ENCODE results near the gene IGLON5.

The IGLON5 gene

DNA sequence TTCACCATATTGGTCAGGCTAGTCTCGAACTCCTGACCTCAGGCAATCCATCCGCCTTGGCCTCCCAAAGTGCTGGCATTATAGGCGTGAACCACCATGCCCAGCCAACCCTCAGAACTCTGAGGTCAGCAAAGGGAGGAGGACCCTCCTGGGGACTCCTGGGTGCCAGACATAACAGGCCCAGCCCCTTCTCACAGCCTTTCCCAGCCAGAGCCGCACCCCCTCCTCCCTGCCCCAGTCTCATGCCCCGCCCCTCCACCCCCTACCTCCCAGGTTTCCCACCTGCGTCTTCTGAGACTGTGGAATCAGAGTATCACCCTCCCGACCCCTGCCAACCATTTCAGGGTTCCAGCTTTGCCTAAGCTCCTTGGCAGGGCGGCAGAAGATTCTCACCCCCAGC is 5.2 kb downstream of the IGLON5 start:
- Histone ChIP-seq H3K9me2 (replicated peaks; ENCODE audit: insufficient read depth, low read length) (no peaks in the 10 kb centered on the region), H3K9ac (ENCODE audit: low read length) (no peak overlapping the region), H2AFZ (ENCODE audit: low read depth, low read length, severe bottlenecking) (no peak overlapping the region), H3F3A (ENCODE audit: insufficient read depth) (no peaks in the 10 kb centered on the region), H3K4me2 (ENCODE audit: low read depth, low read length, poor library complexity, severe bottlenecking) (no peak overlapping the region), H4K20me1 (ENCODE audit: low read depth, low read length) (no peaks in the 10 kb centered on the region), H3K27me3 (ENCODE audit: low read length) (no peaks in the 10 kb centered on the region), H3K9me3 (ENCODE audit: insufficient read depth, low read length) (no peaks in the 10 kb centered on the region), H3K79me2 (ENCODE audit: insufficient read depth, low read length) (no peaks in the 10 kb centered on the region), H3K36me3 (ENCODE audit: low read length) (no peaks in the 10 kb centered on the region), H3K27ac (ENCODE audit: low read depth, low read length) (no peak overlapping the region), H3K4me3 (ENCODE audit: insufficient read depth, low read length, poor library complexity, severe bottlenecking) (no peak overlapping the region)
- TF ChIP-seq, protein P1, sequence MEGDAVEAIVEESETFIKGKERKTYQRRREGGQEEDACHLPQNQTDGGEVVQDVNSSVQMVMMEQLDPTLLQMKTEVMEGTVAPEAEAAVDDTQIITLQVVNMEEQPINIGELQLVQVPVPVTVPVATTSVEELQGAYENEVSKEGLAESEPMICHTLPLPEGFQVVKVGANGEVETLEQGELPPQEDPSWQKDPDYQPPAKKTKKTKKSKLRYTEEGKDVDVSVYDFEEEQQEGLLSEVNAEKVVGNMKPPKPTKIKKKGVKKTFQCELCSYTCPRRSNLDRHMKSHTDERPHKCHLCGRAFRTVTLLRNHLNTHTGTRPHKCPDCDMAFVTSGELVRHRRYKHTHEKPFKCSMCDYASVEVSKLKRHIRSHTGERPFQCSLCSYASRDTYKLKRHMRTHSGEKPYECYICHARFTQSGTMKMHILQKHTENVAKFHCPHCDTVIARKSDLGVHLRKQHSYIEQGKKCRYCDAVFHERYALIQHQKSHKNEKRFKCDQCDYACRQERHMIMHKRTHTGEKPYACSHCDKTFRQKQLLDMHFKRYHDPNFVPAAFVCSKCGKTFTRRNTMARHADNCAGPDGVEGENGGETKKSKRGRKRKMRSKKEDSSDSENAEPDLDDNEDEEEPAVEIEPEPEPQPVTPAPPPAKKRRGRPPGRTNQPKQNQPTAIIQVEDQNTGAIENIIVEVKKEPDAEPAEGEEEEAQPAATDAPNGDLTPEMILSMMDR (IDR thresholded peaks at IDR 0.05; ENCODE audit: insufficient read depth, low read length, poor library complexity, severe bottlenecking), result no peak
- TF ChIP-seq EZH2phosphoT487 (conservative IDR thresholded peaks at IDR 0.05; ENCODE audit: low read length), result no peak

GRCh38 chr19:51317376-51317775 is 5.9 kb downstream of the IGLON5 start:
- H3K4me3 ChIP-seq (ENCODE audit: insufficient read depth, low read length, poor library complexity, severe bottlenecking), result no peak overlapping the region
- H3K27me3 ChIP-seq (ENCODE audit: low read length), result no peaks in the 10 kb centered on the region
- no peak overlapping the region for H3K27ac ChIP-seq (ENCODE audit: low read depth, low read length)
- H3K36me3 ChIP-seq (ENCODE audit: low read length), result no peaks in the 10 kb centered on the region
- H3K9me2 ChIP-seq (replicated peaks; ENCODE audit: insufficient read depth, low read length), result no peaks in the 10 kb centered on the region
- no peaks in the 10 kb centered on the region for H3K79me2 ChIP-seq (ENCODE audit: insufficient read depth, low read length)
- no peak overlapping the region for H3K4me2 ChIP-seq (ENCODE audit: low read depth, low read length, poor library complexity, severe bottlenecking)
- H3K9ac ChIP-seq (ENCODE audit: low read length), result no peak overlapping the region
- no peaks in the 10 kb centered on the region for H3K9me3 ChIP-seq (ENCODE audit: insufficient read depth, low read length)
- no peaks in the 10 kb centered on the region for H3F3A ChIP-seq (ENCODE audit: insufficient read depth)
- no peak overlapping the region for H2AFZ ChIP-seq (ENCODE audit: low read depth, low read length, severe bottlenecking)
- H4K20me1 ChIP-seq (ENCODE audit: low read depth, low read length), result no peaks in the 10 kb centered on the region
- TF ChIP-seq, protein P1 (IDR thresholded peaks at IDR 0.05; ENCODE audit: insufficient read depth, low read length, poor library complexity, severe bottlenecking), result no peak

GRCh38 chr19:51317968-51318367 is 6.5 kb downstream of the IGLON5 start:
- Histone ChIP-seq H3K4me3 (ENCODE audit: insufficient read depth, low read length, poor library complexity, severe bottlenecking) (no peak overlapping the region), H2AFZ (ENCODE audit: low read depth, low read length, severe bottlenecking) (no peak overlapping the region), H3K27ac (ENCODE audit: low read depth, low read length) (no peak overlapping the region), H3F3A (ENCODE audit: insufficient read depth) (no peaks in the 10 kb centered on the region), H3K27me3 (ENCODE audit: low read length) (no peaks in the 10 kb centered on the region), H3K9me2 (replicated peaks; ENCODE audit: insufficient read depth, low read length) (no peaks in the 10 kb centered on the region), H3K36me3 (ENCODE audit: low read length) (no peaks in the 10 kb centered on the region), H4K20me1 (ENCODE audit: low read depth, low read length) (no peaks in the 10 kb centered on the region), H3K9me3 (ENCODE audit: insufficient read depth, low read length) (no peaks in the 10 kb centered on the region), H3K4me2 (ENCODE audit: low read depth, low read length, poor library complexity, severe bottlenecking) (no peak overlapping the region), H3K79me2 (ENCODE audit: insufficient read depth, low read length) (no peaks in the 10 kb centered on the region), H3K9ac (ENCODE audit: low read length) (no peak overlapping the region)
- TF ChIP-seq, protein P1 (IDR thresholded peaks at IDR 0.05; ENCODE audit: insufficient read depth, low read length, poor library complexity, severe bottlenecking), result no peak
- TF ChIP-seq EZH2phosphoT487 (conservative IDR thresholded peaks at IDR 0.05; ENCODE audit: low read length), result no peak

Data from SU-DHL-6 (cell line).